GM23338 (cell line): ENCODE results near the gene RFPL4AL1. TPM values are rescaled to one million over a fixed set of nuclear protein-coding genes. Genes with fewer than 3 reads are reported as not detected.
"Not testable (repeated sequence)": the region's sequence is repeated elsewhere in the genome, so short reads cannot be mapped to it uniquely, and the experiment has no call there.

ENCODE experiments used
- ATAC-seq: fragments of 200-7000 bp; cut with Tn5 transposase; 3 replicates; pipeline ENCODE4 v1.9.1; 2020
- DNase-seq: peaks from one replicate; pipeline ENCODE4 v3.0.0-alpha.2; 2015; ENCODE audit warnings: low spot score
- H2AFZ ChIP-seq: fragments of 200-600 bp; sonication (generic); 2 replicates; pipeline ENCODE4 v1.8.0; 2016; ENCODE audit warnings: antibody characterized with exemption, mild to moderate bottlenecking, moderate library complexity
- H3F3A ChIP-seq: fragments of 200-600 bp; sonication (generic); replicated peaks from 2 replicates; pipeline ENCODE4 v1.8.0; 2017; ENCODE audit warnings: antibody characterized with exemption, mixed run types, low read depth
- H3K27ac ChIP-seq: fragments of 200-600 bp; sonication (generic); 2 replicates; pipeline ENCODE4 v1.6.1; 2016; ENCODE audit warnings: low read depth
- H3K27me3 ChIP-seq: fragments of 200-600 bp; sonication (generic); 2 replicates; pipeline ENCODE4 v1.8.0; 2016; ENCODE audit warnings: mild to moderate bottlenecking, mixed run types, moderate library complexity; ENCODE audit not compliant: insufficient read depth
- H3K36me3 ChIP-seq: fragments of 200-600 bp; sonication (generic); 2 replicates; pipeline ENCODE4 v1.8.0; 2016; ENCODE audit warnings: mild to moderate bottlenecking; ENCODE audit not compliant: insufficient read depth
- H3K4me1 ChIP-seq: fragments of 200-600 bp; sonication (generic); 2 replicates; pipeline ENCODE4 v1.8.0; 2016; ENCODE audit warnings: mild to moderate bottlenecking, moderate library complexity; ENCODE audit not compliant: insufficient read depth
- H3K4me2 ChIP-seq: fragments of 200-600 bp; sonication (generic); 2 replicates; pipeline ENCODE4 v1.7.1; 2017; ENCODE audit warnings: mixed run types
- H3K4me3 ChIP-seq: fragments of 200-600 bp; sonication (generic); 2 replicates; pipeline ENCODE4 v1.6.1; 2016; ENCODE audit warnings: mixed run types
- H3K79me2 ChIP-seq: fragments of 200-600 bp; sonication (generic); replicated peaks from 2 replicates; pipeline ENCODE4 v1.8.0; 2017; ENCODE audit warnings: mild to moderate bottlenecking; ENCODE audit not compliant: insufficient read depth
- H3K9me2 ChIP-seq: fragments of 200-600 bp; sonication (generic); 2 replicates; pipeline ENCODE4 v1.8.0; 2017; ENCODE audit not compliant: insufficient read depth
- H4K20me1 ChIP-seq: fragments of 200-600 bp; sonication (generic); replicated peaks from 2 replicates; pipeline ENCODE4 v1.8.0; 2017; ENCODE audit warnings: mild to moderate bottlenecking; ENCODE audit not compliant: insufficient read depth
- H3K27ac Mint-ChIP-seq: 2 replicates; pipeline ENCODE4 v1.8.0; 2020; ENCODE audit warnings: inconsistent platforms, mild to moderate bottlenecking, moderate library complexity, mixed read lengths
- H3K27me3 Mint-ChIP-seq: 3 replicates; pipeline ENCODE4 v1.8.0; 2022; ENCODE audit warnings: low read depth, mild to moderate bottlenecking, moderate library complexity, mixed read lengths, inconsistent platforms; ENCODE audit not compliant: insufficient read depth, poor library complexity
- H3K36me3 Mint-ChIP-seq: 3 replicates; pipeline ENCODE4 v1.8.0; 2021; ENCODE audit warnings: low read depth, mild to moderate bottlenecking, inconsistent platforms, moderate library complexity, mixed read lengths
- H3K4me1 Mint-ChIP-seq: 3 replicates; pipeline ENCODE4 v1.8.0; 2020; ENCODE audit warnings: mild to moderate bottlenecking, inconsistent platforms, mixed read lengths
- H3K4me3 Mint-ChIP-seq: 3 replicates; pipeline ENCODE4 v1.8.0; 2021; ENCODE audit warnings: moderate library complexity, mild to moderate bottlenecking, inconsistent platforms, mixed read lengths
- H3K9me3 Mint-ChIP-seq: 3 replicates; pipeline ENCODE4 v1.8.0; 2020; ENCODE audit warnings: moderate library complexity, mild to moderate bottlenecking, inconsistent platforms, mixed read lengths
- CREB1 ChIP-seq: fragments of 250-450 bp; sonication (Bioruptor Pico); IDR thresholded peaks from 2 replicates; pipeline ENCODE4 v1.5.0; 2020; ENCODE audit warnings: low read depth, mild to moderate bottlenecking, moderate library complexity
- POLR2AphosphoS5 ChIP-seq: IDR thresholded peaks from 2 replicates; pipeline ENCODE4 v1.6.1; 2016; ENCODE audit warnings: antibody characterized with exemption, low read depth
- STAT1 ChIP-seq: IDR thresholded peaks from one replicate; pipeline ENCODE4 v1.6.1; 2016; ENCODE audit warnings: antibody characterized with exemption; ENCODE audit not compliant: unreplicated experiment
- polyA plus RNA-seq: library from polyadenylated mRNA; unstranded; fragments of >200 nt; fragmentation: Nextera tagmentation; extraction: Ambion mirVana; gene quantifications from 2 replicates; pipeline ENCODE4 v1.2.1, GENCODE V29; 2016
- total RNA-seq: library from RNA; depleted of rRNA; stranded (reverse); fragments of >200 nt; shearing (Covaris generic); gene quantifications from 2 replicates; pipeline ENCODE4 v1.2.3, GENCODE V29; 2014
- TF ChIP-seq, protein P1 (sequence below), 2 experiments: fragments of 200-600 bp in 1 of 2; sonication (generic) in 1 of 2; conservative IDR thresholded peaks; 2 replicates each; pipeline versions ENCODE4 v1.5.1 to v1.6.1; 2016 to 2017; ENCODE audit warnings: antibody characterized with exemption in 2 of 2, low read depth in 2 of 2, mild to moderate bottlenecking in 2 of 2, moderate library complexity in 1 of 2
- TF ChIP-seq, protein P2 (sequence below): IDR thresholded peaks from one replicate; pipeline ENCODE4 v1.6.1; 2018; ENCODE audit warnings: antibody characterized with exemption; ENCODE audit not compliant: unreplicated experiment
- TF ChIP-seq, protein P3 (sequence below): fragments of 250-450 bp; sonication (Bioruptor Pico); IDR thresholded peaks from 2 replicates; pipeline ENCODE4 v1.5.0; 2020; ENCODE audit warnings: mild to moderate bottlenecking, moderate library complexity

Gene RFPL4AL1
- total and polyA plus RNA-seq, 2 experiments from 2014 or later: not detected

DNA sequence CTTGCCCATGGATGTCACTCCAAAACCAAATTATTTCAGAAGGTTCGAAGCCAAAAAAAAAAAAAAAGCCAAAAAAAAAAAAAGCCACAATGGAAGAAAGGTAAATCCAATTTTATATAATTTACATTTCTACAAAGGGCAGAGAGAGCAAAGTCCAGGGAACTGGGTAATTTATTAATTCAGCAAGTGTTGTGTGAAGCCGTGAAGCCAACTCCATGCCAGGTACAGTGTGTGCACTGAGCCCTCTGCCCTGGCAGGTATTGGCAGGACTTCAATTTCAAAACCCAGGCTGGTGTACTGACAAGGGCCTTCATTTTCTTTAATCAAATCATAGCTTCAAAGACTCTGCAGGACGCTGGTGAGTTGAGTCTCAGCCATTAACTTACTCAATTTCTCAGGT lies 15.5 kb upstream of the RFPL4AL1 start:
- no peaks in the 10 kb centered on the region for H3K27me3 Mint-ChIP-seq
- H3K79me2 ChIP-seq: no peaks in the 10 kb centered on the region
- H3K27ac ChIP-seq: no peak overlapping the region
- DNase-seq (no peak), ATAC-seq (no peak)
- no peaks in the 10 kb centered on the region for H4K20me1 ChIP-seq
- H3K4me1 Mint-ChIP-seq: no peaks in the 10 kb centered on the region
- H3K4me2 ChIP-seq: no peak overlapping the region
- H3K4me3 Mint-ChIP-seq: no peak overlapping the region
- H3K36me3 ChIP-seq: peaks cover 8% of the 10 kb centered on the region; the same call in 1 of the 2 replicates
- no peak overlapping the region for H2AFZ ChIP-seq
- H3K9me2 ChIP-seq: no peaks in the 10 kb centered on the region
- no peaks in the 10 kb centered on the region for H3K27me3 ChIP-seq
- H3K4me1 ChIP-seq: no peaks in the 10 kb centered on the region
- H3K9me3 Mint-ChIP-seq: peaks cover 94% of the 10 kb centered on the region
- H3K36me3 Mint-ChIP-seq: peaks cover 35% of the 10 kb centered on the region
- H3K27ac Mint-ChIP-seq: no peak overlapping the region
- H3K4me3 ChIP-seq: no peak overlapping the region
- no peaks in the 10 kb centered on the region for H3F3A ChIP-seq
- TF ChIP-seq, protein P1, sequence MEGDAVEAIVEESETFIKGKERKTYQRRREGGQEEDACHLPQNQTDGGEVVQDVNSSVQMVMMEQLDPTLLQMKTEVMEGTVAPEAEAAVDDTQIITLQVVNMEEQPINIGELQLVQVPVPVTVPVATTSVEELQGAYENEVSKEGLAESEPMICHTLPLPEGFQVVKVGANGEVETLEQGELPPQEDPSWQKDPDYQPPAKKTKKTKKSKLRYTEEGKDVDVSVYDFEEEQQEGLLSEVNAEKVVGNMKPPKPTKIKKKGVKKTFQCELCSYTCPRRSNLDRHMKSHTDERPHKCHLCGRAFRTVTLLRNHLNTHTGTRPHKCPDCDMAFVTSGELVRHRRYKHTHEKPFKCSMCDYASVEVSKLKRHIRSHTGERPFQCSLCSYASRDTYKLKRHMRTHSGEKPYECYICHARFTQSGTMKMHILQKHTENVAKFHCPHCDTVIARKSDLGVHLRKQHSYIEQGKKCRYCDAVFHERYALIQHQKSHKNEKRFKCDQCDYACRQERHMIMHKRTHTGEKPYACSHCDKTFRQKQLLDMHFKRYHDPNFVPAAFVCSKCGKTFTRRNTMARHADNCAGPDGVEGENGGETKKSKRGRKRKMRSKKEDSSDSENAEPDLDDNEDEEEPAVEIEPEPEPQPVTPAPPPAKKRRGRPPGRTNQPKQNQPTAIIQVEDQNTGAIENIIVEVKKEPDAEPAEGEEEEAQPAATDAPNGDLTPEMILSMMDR (conservative IDR thresholded peaks at IDR 0.05; ENCODE audit: low read depth in 2 of 2): no peak
- TF ChIP-seq, protein P2, sequence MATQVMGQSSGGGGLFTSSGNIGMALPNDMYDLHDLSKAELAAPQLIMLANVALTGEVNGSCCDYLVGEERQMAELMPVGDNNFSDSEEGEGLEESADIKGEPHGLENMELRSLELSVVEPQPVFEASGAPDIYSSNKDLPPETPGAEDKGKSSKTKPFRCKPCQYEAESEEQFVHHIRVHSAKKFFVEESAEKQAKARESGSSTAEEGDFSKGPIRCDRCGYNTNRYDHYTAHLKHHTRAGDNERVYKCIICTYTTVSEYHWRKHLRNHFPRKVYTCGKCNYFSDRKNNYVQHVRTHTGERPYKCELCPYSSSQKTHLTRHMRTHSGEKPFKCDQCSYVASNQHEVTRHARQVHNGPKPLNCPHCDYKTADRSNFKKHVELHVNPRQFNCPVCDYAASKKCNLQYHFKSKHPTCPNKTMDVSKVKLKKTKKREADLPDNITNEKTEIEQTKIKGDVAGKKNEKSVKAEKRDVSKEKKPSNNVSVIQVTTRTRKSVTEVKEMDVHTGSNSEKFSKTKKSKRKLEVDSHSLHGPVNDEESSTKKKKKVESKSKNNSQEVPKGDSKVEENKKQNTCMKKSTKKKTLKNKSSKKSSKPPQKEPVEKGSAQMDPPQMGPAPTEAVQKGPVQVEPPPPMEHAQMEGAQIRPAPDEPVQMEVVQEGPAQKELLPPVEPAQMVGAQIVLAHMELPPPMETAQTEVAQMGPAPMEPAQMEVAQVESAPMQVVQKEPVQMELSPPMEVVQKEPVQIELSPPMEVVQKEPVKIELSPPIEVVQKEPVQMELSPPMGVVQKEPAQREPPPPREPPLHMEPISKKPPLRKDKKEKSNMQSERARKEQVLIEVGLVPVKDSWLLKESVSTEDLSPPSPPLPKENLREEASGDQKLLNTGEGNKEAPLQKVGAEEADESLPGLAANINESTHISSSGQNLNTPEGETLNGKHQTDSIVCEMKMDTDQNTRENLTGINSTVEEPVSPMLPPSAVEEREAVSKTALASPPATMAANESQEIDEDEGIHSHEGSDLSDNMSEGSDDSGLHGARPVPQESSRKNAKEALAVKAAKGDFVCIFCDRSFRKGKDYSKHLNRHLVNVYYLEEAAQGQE: no peak
- TF ChIP-seq POLR2AphosphoS5 (no peak), CREB1 (CRISPR knock-in tag) (no peak), STAT1 (no peak)
- TF ChIP-seq, protein P3, sequence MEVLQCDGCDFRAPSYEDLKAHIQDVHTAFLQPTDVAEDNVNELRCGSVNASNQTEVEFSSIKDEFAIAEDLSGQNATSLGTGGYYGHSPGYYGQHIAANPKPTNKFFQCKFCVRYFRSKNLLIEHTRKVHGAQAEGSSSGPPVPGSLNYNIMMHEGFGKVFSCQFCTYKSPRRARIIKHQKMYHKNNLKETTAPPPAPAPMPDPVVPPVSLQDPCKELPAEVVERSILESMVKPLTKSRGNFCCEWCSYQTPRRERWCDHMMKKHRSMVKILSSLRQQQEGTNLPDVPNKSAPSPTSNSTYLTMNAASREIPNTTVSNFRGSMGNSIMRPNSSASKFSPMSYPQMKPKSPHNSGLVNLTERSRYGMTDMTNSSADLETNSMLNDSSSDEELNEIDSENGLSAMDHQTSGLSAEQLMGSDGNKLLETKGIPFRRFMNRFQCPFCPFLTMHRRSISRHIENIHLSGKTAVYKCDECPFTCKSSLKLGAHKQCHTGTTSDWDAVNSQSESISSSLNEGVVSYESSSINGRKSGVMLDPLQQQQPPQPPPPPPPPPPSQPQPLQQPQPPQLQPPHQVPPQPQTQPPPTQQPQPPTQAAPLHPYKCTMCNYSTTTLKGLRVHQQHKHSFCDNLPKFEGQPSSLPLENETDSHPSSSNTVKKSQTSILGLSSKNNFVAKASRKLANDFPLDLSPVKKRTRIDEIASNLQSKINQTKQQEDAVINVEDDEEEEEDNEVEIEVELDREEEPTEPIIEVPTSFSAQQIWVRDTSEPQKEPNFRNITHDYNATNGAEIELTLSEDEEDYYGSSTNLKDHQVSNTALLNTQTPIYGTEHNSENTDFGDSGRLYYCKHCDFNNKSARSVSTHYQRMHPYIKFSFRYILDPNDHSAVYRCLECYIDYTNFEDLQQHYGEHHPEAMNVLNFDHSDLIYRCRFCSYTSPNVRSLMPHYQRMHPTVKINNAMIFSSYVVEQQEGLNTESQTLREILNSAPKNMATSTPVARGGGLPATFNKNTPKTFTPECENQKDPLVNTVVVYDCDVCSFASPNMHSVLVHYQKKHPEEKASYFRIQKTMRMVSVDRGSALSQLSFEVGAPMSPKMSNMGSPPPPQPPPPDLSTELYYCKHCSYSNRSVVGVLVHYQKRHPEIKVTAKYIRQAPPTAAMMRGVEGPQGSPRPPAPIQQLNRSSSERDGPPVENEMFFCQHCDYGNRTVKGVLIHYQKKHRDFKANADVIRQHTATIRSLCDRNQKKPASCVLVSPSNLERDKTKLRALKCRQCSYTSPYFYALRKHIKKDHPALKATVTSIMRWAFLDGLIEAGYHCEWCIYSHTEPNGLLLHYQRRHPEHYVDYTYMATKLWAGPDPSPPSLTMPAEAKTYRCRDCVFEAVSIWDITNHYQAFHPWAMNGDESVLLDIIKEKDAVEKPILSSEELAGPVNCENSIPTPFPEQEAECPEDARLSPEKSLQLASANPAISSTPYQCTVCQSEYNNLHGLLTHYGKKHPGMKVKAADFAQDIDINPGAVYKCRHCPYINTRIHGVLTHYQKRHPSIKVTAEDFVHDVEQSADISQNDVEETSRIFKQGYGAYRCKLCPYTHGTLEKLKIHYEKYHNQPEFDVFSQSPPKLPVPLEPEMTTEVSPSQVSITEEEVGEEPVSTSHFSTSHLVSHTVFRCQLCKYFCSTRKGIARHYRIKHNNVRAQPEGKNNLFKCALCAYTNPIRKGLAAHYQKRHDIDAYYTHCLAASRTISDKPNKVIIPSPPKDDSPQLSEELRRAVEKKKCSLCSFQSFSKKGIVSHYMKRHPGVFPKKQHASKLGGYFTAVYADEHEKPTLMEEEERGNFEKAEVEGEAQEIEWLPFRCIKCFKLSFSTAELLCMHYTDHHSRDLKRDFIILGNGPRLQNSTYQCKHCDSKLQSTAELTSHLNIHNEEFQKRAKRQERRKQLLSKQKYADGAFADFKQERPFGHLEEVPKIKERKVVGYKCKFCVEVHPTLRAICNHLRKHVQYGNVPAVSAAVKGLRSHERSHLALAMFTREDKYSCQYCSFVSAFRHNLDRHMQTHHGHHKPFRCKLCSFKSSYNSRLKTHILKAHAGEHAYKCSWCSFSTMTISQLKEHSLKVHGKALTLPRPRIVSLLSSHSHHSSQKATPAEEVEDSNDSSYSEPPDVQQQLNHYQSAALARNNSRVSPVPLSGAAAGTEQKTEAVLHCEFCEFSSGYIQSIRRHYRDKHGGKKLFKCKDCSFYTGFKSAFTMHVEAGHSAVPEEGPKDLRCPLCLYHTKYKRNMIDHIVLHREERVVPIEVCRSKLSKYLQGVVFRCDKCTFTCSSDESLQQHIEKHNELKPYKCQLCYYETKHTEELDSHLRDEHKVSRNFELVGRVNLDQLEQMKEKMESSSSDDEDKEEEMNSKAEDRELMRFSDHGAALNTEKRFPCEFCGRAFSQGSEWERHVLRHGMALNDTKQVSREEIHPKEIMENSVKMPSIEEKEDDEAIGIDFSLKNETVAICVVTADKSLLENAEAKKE (CRISPR knock-in tag): no peak

DNA sequence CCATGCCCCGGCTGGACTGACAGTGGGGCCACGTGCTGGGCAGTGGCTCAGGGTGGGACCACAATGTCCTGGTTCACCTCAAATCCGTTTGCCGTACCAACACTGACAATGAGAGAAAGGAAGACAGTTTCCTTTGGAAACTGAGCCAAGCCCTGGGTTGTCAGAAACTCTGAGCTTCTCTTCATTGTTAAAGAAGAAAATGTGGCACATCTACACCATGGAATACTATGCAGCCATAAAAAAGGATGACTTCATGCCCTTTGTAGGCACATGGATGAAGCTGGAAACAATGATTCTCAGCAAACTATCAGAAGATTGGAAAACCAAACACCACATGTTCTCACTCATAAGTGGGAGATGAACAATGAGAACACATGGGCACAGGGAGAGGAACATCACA lies 12.1 kb upstream of the RFPL4AL1 start:
- H3K9me3 Mint-ChIP-seq: peaks cover 91% of the 10 kb centered on the region
- not testable (repeated sequence) for H3K4me2 ChIP-seq

DNA sequence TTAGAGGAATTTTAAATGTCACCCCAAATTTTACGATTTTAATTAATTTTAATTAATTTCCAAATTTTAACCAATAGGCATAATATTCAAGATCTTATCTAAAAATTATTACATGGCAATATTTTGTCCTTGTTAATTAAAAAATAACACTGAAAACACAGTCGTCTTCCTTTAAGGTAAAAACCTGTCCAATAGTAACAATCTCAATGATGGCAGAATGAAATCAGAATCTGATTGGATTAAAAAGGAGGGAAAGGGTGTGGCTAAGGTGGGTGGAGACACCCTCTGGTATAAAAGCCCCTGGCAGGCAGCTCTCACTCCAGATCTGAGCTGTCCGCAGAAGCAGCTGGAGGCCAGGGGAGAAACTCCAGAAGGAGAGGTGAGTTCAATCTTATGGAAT lies 10.1 kb upstream of the RFPL4AL1 start, which contains the start of gene RFPL4A:
RFPL4A (plus strand) TSS at position 301 of the 400 bp plus-strand sequence. CDS start 2,704 bp downstream, outside the sequence.
- not testable (repeated sequence) for H3K4me2 ChIP-seq, ATAC-seq, H3K4me3 Mint-ChIP-seq, H3K27me3 ChIP-seq, H3K27ac Mint-ChIP-seq, DNase-seq, H3K4me1 ChIP-seq, H3K27me3 Mint-ChIP-seq, H3K4me1 Mint-ChIP-seq, H3K4me3 ChIP-seq, H3F3A ChIP-seq, H3K36me3 ChIP-seq, H3K9me2 ChIP-seq, H4K20me1 ChIP-seq, H3K79me2 ChIP-seq, H2AFZ ChIP-seq, H3K27ac ChIP-seq
- H3K36me3 Mint-ChIP-seq: peaks cover 33% of the 10 kb centered on the region
- H3K9me3 Mint-ChIP-seq: peaks cover 75% of the 10 kb centered on the region

More for the DNA sequence above, 12.1 kb upstream of the RFPL4AL1 start:
- H3K79me2 ChIP-seq, H3F3A ChIP-seq, H3K9me2 ChIP-seq, H4K20me1 ChIP-seq, H3K27ac ChIP-seq, H3K4me1 ChIP-seq, H3K4me3 Mint-ChIP-seq, H2AFZ ChIP-seq, DNase-seq, H3K4me1 Mint-ChIP-seq, H3K27ac Mint-ChIP-seq, H3K36me3 ChIP-seq, H3K4me3 ChIP-seq, H3K27me3 Mint-ChIP-seq, H3K27me3 ChIP-seq, ATAC-seq: not testable (repeated sequence)
- H3K36me3 Mint-ChIP-seq: peaks cover 36% of the 10 kb centered on the region
